Measurements from ENCODE around the gene PRRG3.

GRCh38 chrX:151679798-151680402 lies 15.4 kb upstream of the PRRG3 start:
- TF ChIP-seq CTCF (IDR thresholded peaks at IDR 0.05; ENCODE audit: insufficient read depth, low read depth, low read length), result no peak
- no peak for TF ChIP-seq EZH2 (IDR thresholded peaks at IDR 0.05; ENCODE audit: insufficient read depth, low read length)
